ENCODE data around the gene RUNX1.
A peak's percentile ranks its signal among the peaks of the same experiment; 100 is the strongest.

Gene RUNX1

GRCh38 chr21:35048706-35049617 is at the start of gene RUNX1:
TSS of gene RUNX1 (minus strand) at chr21:35049302.
- TF ChIP-seq, protein P1, sequence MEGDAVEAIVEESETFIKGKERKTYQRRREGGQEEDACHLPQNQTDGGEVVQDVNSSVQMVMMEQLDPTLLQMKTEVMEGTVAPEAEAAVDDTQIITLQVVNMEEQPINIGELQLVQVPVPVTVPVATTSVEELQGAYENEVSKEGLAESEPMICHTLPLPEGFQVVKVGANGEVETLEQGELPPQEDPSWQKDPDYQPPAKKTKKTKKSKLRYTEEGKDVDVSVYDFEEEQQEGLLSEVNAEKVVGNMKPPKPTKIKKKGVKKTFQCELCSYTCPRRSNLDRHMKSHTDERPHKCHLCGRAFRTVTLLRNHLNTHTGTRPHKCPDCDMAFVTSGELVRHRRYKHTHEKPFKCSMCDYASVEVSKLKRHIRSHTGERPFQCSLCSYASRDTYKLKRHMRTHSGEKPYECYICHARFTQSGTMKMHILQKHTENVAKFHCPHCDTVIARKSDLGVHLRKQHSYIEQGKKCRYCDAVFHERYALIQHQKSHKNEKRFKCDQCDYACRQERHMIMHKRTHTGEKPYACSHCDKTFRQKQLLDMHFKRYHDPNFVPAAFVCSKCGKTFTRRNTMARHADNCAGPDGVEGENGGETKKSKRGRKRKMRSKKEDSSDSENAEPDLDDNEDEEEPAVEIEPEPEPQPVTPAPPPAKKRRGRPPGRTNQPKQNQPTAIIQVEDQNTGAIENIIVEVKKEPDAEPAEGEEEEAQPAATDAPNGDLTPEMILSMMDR (IDR thresholded peaks at IDR 0.05; ENCODE audit: low read depth, low read length): no peak
- peak within 1 kb of the TSS; percentile 13 to 45 for H3K4me3 ChIP-seq (replicated peaks in 1 of 2; ENCODE audit: low read depth in 2 of 2, low read length in 2 of 2)
- peak; percentile 59 to 80 for DNase-seq (ENCODE audit: low read depth in 2 of 2)

DNA sequence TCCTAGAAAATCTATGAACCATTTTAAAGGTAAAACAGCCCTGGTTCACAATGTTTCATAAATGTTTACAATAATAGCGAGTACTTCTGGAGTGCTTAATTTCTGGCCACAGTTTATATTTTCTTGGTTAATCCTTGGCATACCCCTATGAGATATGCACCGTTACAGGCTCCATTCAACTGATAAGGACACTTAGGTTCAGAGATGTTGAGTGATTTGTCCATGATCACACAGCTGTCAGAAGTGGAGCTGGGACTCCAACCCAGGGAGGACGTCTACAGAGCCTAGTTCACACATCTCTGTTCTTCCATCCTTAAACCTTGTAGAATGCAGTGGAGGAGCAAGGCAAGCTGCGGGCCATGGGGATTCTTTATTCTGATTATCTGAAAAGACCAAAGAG is 48.4 kb upstream of the RUNX1 start:
- TF ChIP-seq, protein P1 (IDR thresholded peaks at IDR 0.05; ENCODE audit: low read depth, low read length): no peak
- DNase-seq (ENCODE audit: low read depth in 2 of 2): no peak
- H3K4me3 ChIP-seq (replicated peaks in 1 of 2; ENCODE audit: low read depth in 2 of 2, low read length in 2 of 2): no peak overlapping the region

DNA sequence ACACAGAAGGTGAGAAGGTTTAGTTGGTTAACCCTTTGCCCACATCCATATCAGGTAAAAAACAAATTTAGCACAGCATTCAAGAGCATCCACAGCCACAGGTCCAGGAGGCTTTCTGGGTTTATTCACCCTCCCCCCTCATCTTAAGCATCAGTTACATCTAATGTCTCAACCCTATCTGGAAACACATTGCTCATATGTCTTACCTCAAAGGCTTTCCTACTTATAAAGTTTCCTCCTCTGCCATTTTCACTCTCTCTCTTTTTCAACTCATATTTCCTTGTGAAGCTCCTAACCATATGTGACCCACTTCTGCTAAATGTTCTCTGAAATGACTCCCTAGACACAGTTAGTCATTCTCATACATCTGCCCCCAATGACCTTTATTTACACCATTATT is 47.9 kb upstream of the RUNX1 start:
- H3K4me3 ChIP-seq (replicated peaks in 1 of 2; ENCODE audit: low read depth in 2 of 2, low read length in 2 of 2): no peak overlapping the region
- TF ChIP-seq, protein P1 (IDR thresholded peaks at IDR 0.05; ENCODE audit: low read depth, low read length): no peak
- no peak for DNase-seq (ENCODE audit: low read depth in 2 of 2)

DNA sequence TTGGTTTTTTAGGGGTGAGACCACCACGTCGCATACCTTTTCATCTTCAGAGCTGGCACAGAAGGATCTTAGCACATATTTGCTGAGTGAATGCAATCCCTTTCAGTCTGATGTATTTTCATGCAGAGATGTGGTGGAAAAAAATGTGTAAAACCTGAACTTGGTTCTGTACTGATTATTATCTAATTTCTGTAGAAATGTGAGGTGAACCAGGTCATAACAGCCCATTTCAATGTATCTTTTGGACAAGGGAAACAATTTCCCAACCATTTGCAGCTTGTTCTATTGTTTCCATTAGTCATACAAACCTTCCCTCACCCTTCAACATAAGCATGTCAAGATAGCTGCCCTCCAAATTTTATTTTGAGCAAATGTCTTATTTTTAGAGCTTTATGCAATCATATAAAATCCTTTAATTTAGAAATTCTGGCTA is 46.8 kb upstream of the RUNX1 start:
- peak; percentile 54 to 87 for DNase-seq (ENCODE audit: low read depth in 2 of 2)
- TF ChIP-seq, protein P1 (IDR thresholded peaks at IDR 0.05; ENCODE audit: low read depth, low read length): no peak
- H3K4me3 ChIP-seq (replicated peaks in 1 of 2; ENCODE audit: low read depth in 2 of 2, low read length in 2 of 2): no peak overlapping the region

- no peak for DNase-seq (ENCODE audit: low read depth in 2 of 2)
- H3K4me3 ChIP-seq (replicated peaks in 1 of 2; ENCODE audit: low read depth in 2 of 2, low read length in 2 of 2): no peak overlapping the region
- TF ChIP-seq, protein P1 (IDR thresholded peaks at IDR 0.05; ENCODE audit: low read depth, low read length): no peak
Observed at GRCh38 chr21:35093514-35093913, 44.4 kb upstream of the RUNX1 start.

DNA sequence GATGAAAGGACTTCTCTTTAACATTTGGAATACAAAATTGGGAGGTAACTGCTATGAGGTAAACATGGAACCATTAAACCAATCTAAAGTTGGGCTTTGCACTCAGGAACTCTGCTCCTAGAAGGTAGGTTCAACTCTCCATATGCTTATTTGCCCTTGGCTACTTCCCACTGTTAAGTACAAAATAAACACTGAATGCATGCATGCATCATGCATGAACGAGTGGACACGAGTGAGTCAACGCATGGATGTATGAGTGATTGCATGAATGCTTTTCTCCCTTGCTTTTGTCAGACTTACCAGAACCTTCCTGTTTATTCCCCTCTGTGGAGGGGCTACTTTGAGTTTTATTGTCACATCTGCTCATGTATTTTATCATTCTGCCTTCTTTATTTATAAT is 42.4 kb upstream of the RUNX1 start:
- TF ChIP-seq, protein P1 (IDR thresholded peaks at IDR 0.05; ENCODE audit: low read depth, low read length): no peak
- no peak for DNase-seq (ENCODE audit: low read depth in 2 of 2)
- no peak overlapping the region for H3K4me3 ChIP-seq (replicated peaks in 1 of 2; ENCODE audit: low read depth in 2 of 2, low read length in 2 of 2)

Measured in cardiac fibroblast (primary cell).